Esophagus muscularis mucosa (tissue), 4 donors: ENCODE data around the gene DPF3.

Source experiments
- EP300 ChIP-seq: sonication (generic); formaldehyde crosslinking; IDR thresholded peaks from one replicate; pipeline ENCODE4 v1.6.1; 2017; ENCODE audit warnings: antibody characterized with exemption
- POLR2A ChIP-seq: fragments of 450-650 bp; IDR thresholded peaks from one replicate; pipeline ENCODE4 v1.6.1; 2017; ENCODE audit warnings: antibody characterized with exemption, moderate library complexity, mild to moderate bottlenecking, low read depth
- POLR2AphosphoS5 ChIP-seq, 2 donors: sonication (generic); formaldehyde crosslinking; IDR thresholded peaks; one replicate each; pipeline ENCODE4 v1.6.1; 2017; ENCODE audit warnings: antibody characterized with exemption in 2 of 2
- TF ChIP-seq, protein P1 (sequence below), 3 experiments: fragments of 200-600 bp in 2 of 3; fragments of 450-650 bp in 1 of 3; sonication (generic) in 2 of 3; IDR thresholded peaks; one replicate each; pipeline ENCODE4 v1.5.1; 2017 to 2019; ENCODE audit warnings: antibody characterized with exemption in 3 of 3, mild to moderate bottlenecking in 2 of 3, moderate library complexity in 1 of 3

DNA sequence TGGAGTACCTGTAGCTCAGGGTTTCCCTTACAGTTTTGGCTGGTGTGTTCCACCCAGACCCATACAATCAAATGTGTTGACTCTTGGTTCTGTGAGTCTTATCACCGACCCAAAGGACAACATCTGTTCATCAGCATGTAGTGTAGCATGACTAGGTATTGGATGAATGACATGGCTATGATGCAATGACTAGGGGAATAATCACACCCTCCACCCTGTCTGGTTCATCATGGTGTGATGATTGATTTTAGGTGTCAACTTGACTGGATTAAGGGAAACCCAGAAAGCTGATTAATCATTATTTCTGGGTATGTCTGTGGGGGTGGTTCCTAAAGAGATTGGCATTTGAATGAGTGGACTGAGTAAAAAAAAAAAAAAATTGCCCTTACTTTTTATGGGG is 311.3 kb downstream of the DPF3 start:
- TF ChIP-seq, protein P1, sequence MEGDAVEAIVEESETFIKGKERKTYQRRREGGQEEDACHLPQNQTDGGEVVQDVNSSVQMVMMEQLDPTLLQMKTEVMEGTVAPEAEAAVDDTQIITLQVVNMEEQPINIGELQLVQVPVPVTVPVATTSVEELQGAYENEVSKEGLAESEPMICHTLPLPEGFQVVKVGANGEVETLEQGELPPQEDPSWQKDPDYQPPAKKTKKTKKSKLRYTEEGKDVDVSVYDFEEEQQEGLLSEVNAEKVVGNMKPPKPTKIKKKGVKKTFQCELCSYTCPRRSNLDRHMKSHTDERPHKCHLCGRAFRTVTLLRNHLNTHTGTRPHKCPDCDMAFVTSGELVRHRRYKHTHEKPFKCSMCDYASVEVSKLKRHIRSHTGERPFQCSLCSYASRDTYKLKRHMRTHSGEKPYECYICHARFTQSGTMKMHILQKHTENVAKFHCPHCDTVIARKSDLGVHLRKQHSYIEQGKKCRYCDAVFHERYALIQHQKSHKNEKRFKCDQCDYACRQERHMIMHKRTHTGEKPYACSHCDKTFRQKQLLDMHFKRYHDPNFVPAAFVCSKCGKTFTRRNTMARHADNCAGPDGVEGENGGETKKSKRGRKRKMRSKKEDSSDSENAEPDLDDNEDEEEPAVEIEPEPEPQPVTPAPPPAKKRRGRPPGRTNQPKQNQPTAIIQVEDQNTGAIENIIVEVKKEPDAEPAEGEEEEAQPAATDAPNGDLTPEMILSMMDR (IDR thresholded peaks at IDR 0.05) = no peak
- TF ChIP-seq POLR2A (no peak), POLR2AphosphoS5 (IDR thresholded peaks at IDR 0.05) (no peak), EP300 (no peak)
